ENCODE measurements around the gene SMARCA2. TPM values are rescaled to one million over a fixed set of nuclear protein-coding genes. Genes with fewer than 3 reads are reported as not detected.

Gene SMARCA2
- total and polyA plus RNA-seq, 4 donors = 18.8 to 67.0 (median 41.1) TPM

DNA sequence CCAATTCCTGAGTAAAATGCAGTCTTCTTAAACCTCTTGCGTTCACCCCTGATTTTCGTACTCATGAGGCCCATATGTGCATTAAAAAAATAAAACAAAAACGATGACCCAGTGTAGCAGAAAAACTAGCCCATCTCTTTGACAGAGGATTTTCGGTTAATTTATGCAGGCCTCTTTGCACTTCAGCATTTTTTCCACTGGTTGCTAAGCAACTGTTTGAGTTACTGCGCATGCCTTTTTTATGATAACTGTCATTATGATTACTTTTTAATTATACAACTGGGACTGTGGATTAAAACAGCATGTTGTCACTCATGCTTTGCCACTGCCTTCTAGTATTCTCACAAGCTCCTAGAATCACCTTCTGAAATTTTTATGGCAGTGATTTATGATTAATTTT, 165.0 kb downstream of the SMARCA2 start:
- Histone ChIP-seq H3K9me3 (ENCODE audit: control insufficient read depth in 4 of 4, low read length in 3 of 4) (no peaks in the 10 kb centered on the region), H3K9ac (ENCODE audit: low read depth in 1 of 2, low read length in 2 of 2) (no peak overlapping the region), H3K36me3 (ENCODE audit: control insufficient read depth in 4 of 4, insufficient read depth in 3 of 4, low read depth in 1 of 4, low read length in 3 of 4) (peaks cover 0 to 26% (median 22%) of the 10 kb centered on the region in 4 donors), H3K4me3 (ENCODE audit: low read depth in 1 of 3, low read length in 3 of 3) (no peak overlapping the region), H3K27me3 (ENCODE audit: control insufficient read depth in 4 of 4, insufficient read depth in 4 of 4, low read length in 3 of 4) (no peaks in the 10 kb centered on the region), H3K4me1 (ENCODE audit: control insufficient read depth in 4 of 4, insufficient read depth in 4 of 4, low read length in 3 of 4) (no peaks in the 10 kb centered on the region), H3K27ac (ENCODE audit: low read depth in 1 of 2, low read length in 2 of 2) (no peak overlapping the region)
- TF ChIP-seq RAD21 (IDR thresholded peaks at IDR 0.05) (no peak), HNF4G (IDR thresholded peaks at IDR 0.05) (no peak), GABPA (IDR thresholded peaks at IDR 0.05 in 1 of 2, conservative IDR thresholded peaks at IDR 0.05 in 1 of 2) (no peak), RXRA (IDR thresholded peaks at IDR 0.05) (no peak), FOXA1 (IDR thresholded peaks at IDR 0.05) (no peak), ZBTB33 (IDR thresholded peaks at IDR 0.05) (no peak), TAF1 (conservative IDR thresholded peaks at IDR 0.05) (no peak), SP1 (IDR thresholded peaks at IDR 0.05) (no peak), FOXA2 (IDR thresholded peaks at IDR 0.05) (no peak), YY1 (IDR thresholded peaks at IDR 0.05) (no peak), REST (IDR thresholded peaks at IDR 0.05) (no peak), JUND (IDR thresholded peaks at IDR 0.05) (no peak), HNF4A (conservative IDR thresholded peaks at IDR 0.05) (no peak), NR2F2 (IDR thresholded peaks at IDR 0.05) (no peak), EGR1 (IDR thresholded peaks at IDR 0.05; ENCODE audit: low read depth in 2 of 2) (no peak)
- TF ChIP-seq, protein P1, sequence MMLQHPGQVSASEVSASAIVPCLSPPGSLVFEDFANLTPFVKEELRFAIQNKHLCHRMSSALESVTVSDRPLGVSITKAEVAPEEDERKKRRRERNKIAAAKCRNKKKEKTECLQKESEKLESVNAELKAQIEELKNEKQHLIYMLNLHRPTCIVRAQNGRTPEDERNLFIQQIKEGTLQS (IDR thresholded peaks at IDR 0.05) = no peak
- TF ChIP-seq, protein P2, sequence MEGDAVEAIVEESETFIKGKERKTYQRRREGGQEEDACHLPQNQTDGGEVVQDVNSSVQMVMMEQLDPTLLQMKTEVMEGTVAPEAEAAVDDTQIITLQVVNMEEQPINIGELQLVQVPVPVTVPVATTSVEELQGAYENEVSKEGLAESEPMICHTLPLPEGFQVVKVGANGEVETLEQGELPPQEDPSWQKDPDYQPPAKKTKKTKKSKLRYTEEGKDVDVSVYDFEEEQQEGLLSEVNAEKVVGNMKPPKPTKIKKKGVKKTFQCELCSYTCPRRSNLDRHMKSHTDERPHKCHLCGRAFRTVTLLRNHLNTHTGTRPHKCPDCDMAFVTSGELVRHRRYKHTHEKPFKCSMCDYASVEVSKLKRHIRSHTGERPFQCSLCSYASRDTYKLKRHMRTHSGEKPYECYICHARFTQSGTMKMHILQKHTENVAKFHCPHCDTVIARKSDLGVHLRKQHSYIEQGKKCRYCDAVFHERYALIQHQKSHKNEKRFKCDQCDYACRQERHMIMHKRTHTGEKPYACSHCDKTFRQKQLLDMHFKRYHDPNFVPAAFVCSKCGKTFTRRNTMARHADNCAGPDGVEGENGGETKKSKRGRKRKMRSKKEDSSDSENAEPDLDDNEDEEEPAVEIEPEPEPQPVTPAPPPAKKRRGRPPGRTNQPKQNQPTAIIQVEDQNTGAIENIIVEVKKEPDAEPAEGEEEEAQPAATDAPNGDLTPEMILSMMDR (IDR thresholded peaks at IDR 0.05; ENCODE audit: low read depth, low read length, missing input control) = no peak
- TF ChIP-seq, protein P3, sequence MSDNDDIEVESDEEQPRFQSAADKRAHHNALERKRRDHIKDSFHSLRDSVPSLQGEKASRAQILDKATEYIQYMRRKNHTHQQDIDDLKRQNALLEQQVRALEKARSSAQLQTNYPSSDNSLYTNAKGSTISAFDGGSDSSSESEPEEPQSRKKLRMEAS (IDR thresholded peaks at IDR 0.05) = no peak
- 90% methylated on average over 5 of the region's 5 CpGs for WGBS
- no peak for DNase-seq (ENCODE audit: low spot score)

Data from liver (tissue), 9 donors.